ENCODE data around the gene SEC14L5. TPM values are rescaled to one million over a fixed set of nuclear protein-coding genes. Genes with fewer than 3 reads are reported as not detected.

The SEC14L5 gene
- total and polyA plus RNA-seq, 2 donors (not counting 3 experiments of a cell fraction or from before 2014, with no cell fraction given): not detected

DNA sequence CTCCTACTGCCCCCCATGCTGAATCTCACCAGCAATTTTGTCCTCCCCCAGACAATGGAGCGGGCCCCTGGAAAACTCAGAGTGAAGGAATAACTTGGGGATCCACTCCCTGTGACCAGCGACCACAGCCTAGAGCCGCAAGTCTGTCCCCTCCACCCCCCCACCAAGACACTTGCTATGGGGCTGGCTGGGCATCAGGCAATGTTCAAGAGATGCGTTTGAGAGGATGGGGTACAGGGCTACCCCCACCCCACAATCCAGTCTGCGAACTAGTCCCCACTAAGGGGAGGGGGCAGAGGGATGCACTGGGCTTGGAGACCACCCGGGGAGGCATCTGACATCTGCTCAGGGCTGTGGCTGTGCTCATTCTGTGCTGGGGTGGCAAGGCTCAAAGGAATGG lies 23.5 kb upstream of the SEC14L5 start:
- Histone ChIP-seq H3K9ac (replicated peaks; ENCODE audit: extremely low read depth, insufficient read depth, low read length) (no peak overlapping the region), H3K4me1 (ENCODE audit: control insufficient read depth, extremely low read depth, insufficient read depth, low read length) (peaks cover 3% of the 10 kb centered on the region), H3K9me3 (replicated peaks; ENCODE audit: control insufficient read depth, insufficient read depth, low read length) (no peaks in the 10 kb centered on the region), H3K36me3 (ENCODE audit: control insufficient read depth in 2 of 2, extremely low read depth in 1 of 2, insufficient read depth in 2 of 2, low read length in 2 of 2) (no peaks in the 10 kb centered on the region), H3K4me2 (ENCODE audit: insufficient read depth, low read length) (no peak overlapping the region), H4K20me1 (replicated peaks; ENCODE audit: control insufficient read depth, extremely low read depth, insufficient read depth, low read length) (no peaks in the 10 kb centered on the region), H2AFZ (ENCODE audit: low read depth, low read length) (no peak overlapping the region), H3K27me3 (ENCODE audit: control insufficient read depth in 2 of 2, insufficient read depth in 2 of 2, low read length in 2 of 2) (peaks cover 15 to 21% of the 10 kb centered on the region in 2 experiments), H3K9me1 (replicated peaks; ENCODE audit: control insufficient read depth, extremely low read depth, insufficient read depth, low read length) (no peaks in the 10 kb centered on the region), H3K79me2 (ENCODE audit: control insufficient read depth, insufficient read depth, low read length) (no peaks in the 10 kb centered on the region), H3K27ac (ENCODE audit: insufficient read depth, low read depth, low read length) (no peak overlapping the region), H3K4me3 (replicated peaks in 1 of 3; ENCODE audit: insufficient read depth in 1 of 3, low read depth in 1 of 3, low read length in 3 of 3) (no peak overlapping the region)
- DNase-seq (ENCODE audit: low read depth, low spot score) (no peak), FAIRE-seq (no peak)
- dilution Hi-C loops (cut with MboI; ENCODE audit: extremely low pct_ligation_motif_present, low sequenced_read_pairs) (no loop called here), intact Hi-C loops (cut with micrococcal nuclease) (no loop called here)
- TF ChIP-seq EZH2 (IDR thresholded peaks at IDR 0.05; ENCODE audit: borderline replicate concordance, low read depth, low read length, severe bottlenecking) (no peak), GATA2 (IDR thresholded peaks at IDR 0.05; ENCODE audit: insufficient read depth, insufficient read length, low read depth, low read length) (no peak), MYC (IDR thresholded peaks at IDR 0.05; ENCODE audit: low read depth, low read length) (no peak), JUN (IDR thresholded peaks at IDR 0.05; ENCODE audit: borderline replicate concordance, insufficient read depth, insufficient read length, low read depth) (no peak), POLR2AphosphoS5 (IDR thresholded peaks at IDR 0.05; ENCODE audit: insufficient read depth, low read depth, low read length) (no peak), CTCF (IDR thresholded peaks at IDR 0.05; ENCODE audit: extremely low read depth in 1 of 2, insufficient read depth in 1 of 2, low read depth in 1 of 2, low read length in 2 of 2) (no peak), FOS (IDR thresholded peaks at IDR 0.05; ENCODE audit: borderline replicate concordance, insufficient read depth, low read length) (no peak), POLR2A (IDR thresholded peaks at IDR 0.05; ENCODE audit: low read depth, low read length) (no peak)
- TF ChIP-seq, protein P1, sequence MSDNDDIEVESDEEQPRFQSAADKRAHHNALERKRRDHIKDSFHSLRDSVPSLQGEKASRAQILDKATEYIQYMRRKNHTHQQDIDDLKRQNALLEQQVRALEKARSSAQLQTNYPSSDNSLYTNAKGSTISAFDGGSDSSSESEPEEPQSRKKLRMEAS (IDR thresholded peaks at IDR 0.05; ENCODE audit: insufficient read depth, insufficient read length): no peak
- CTCF ChIA-PET: interaction anchor here (1.0 to 1.2 kb wide), 2 partner anchors 29 to 39 kb away, joined by 3 read pairs; no protein-coding TSS in a partner anchor
- POLR2A ChIA-PET: no interaction called here
- BruUV-seq (replicated peaks): no TSS peak

Measured in endothelial cell of umbilical vein (primary cell).